GM12875 (cell line): ENCODE data around the gene MID1IP1.

Source experiments
- H3K4me3 ChIP-seq: one replicate; pipeline ENCODE4 v1.5.1; 2011; ENCODE audit warnings: low read depth, low read length, control low read depth
- CTCF ChIP-seq: IDR thresholded peaks from 2 replicates; pipeline ENCODE4 v1.5.1; 2011; ENCODE audit warnings: low read depth, mild to moderate bottlenecking, control low read depth, inconsistent platforms, low read length, moderate library complexity, borderline replicate concordance; ENCODE audit not compliant: insufficient read depth

Gene MID1IP1

DNA sequence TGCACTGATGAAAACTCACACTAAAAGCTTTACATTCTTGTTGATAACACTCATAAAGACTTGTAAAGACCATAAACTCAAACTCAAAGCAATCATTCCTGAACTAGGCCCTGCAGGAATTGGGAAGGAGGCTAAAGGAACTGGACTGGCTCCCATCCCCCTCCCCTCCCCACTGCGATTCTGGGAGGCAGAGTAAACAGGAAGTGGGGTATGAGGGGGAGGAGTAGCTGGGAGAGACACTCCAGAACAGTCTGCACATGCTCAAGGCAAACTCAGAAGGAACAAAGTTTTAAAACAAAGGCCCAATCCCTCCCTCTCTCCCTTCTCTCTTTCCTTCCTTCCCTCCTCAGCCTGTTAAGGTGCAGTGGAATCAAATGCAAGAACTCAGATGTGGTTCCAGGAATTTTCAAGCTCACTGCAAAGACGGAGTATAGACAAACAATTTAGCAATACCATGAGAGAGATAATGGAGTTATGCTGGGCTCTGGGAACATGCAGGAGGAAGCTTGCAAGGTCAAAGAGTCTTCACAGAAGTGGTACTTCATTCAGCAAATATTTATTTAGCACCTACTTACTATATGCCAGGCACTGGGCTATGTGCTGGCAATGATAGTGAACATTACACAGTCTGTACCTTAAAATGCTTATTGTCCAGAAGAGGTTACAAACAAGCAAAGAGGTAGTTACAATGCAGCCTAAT is 15.9 kb downstream of the MID1IP1 start:
- H3K4me3 ChIP-seq = no peak overlapping the region
- TF ChIP-seq CTCF = no peak

DNA sequence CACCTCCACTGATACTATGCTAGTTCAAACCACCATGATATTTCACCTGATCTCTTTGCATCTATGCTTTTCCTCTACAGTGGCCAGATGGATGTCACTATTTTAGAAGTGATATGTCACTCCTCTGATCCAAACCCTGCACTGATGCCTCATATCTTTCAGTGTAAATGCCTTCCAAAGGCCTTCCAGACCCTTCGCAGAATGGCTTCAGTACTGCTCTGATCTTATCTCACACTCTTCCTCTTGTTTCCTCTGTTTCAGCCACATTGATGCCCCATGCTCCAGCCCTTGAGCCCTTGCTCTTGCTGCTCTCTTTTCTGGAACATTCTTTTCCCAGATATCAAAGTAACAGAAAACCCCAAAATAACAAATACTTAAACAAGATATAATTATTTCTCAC is 17.9 kb downstream of the MID1IP1 start:
- no peak overlapping the region for H3K4me3 ChIP-seq
- TF ChIP-seq CTCF = no peak

DNA sequence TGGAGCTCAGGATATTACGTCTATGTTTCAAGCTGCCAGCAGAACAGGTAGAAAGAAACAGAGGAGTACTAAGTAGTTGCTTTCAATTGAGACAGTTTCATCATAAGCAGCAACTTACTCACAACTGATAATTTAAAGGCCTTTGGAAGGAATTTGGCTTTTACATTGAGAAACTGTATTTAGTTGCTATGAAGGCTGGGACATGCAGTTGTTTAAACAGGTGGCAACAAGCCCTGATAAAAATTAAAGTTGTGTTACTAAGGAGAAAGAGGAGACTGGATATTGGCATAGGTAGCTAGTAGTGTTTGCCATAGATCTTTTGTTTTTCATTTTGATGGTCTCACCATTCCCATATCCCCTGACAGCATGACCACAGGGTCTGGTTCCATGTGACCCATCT is 18.4 kb downstream of the MID1IP1 start:
- no peak overlapping the region for H3K4me3 ChIP-seq
- TF ChIP-seq CTCF = no peak

DNA sequence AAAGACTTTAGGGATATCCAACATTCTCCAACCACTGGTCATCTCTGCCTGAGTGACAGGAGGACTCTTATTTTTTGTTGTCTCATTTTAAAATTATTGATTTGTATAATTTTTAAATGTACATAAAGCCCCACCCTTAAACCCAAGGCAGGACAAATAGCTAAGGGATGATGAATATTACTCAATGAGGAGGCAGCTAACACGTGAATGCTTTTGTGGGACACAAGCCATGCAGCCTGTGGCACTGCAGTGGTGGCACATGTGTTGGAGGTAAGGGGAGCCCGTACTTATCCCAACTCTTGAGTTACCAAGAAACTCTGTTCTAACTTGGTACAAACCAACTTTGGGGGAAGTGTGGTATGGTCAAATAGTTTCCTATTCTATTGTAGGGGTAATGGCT is 19.5 kb downstream of the MID1IP1 start:
- no peak for TF ChIP-seq CTCF
- no peak overlapping the region for H3K4me3 ChIP-seq

DNA sequence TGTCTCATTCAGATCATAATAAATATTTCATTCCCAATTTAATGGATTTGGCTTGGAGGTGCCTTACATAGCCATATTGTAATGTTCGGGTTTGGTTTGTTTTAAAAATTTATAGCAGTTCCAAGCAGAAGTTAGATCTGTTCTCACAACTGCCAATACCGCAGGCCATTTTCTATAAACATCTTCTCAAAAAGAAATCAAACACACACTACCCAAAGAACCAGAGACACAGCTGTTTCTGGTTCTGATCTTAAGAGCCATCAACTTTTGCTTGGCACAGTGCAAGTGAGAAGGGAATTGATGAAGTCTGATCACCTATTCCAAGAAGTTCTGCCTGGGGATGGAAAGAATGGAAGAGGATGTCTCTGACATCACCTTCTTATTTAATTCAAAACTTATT is 22.9 kb downstream of the MID1IP1 start:
- H3K4me3 ChIP-seq = no peak overlapping the region
- no peak for TF ChIP-seq CTCF

GRCh38 chrX:38831949-38832348 is 30.7 kb downstream of the MID1IP1 start:
- TF ChIP-seq CTCF = no peak

DNA sequence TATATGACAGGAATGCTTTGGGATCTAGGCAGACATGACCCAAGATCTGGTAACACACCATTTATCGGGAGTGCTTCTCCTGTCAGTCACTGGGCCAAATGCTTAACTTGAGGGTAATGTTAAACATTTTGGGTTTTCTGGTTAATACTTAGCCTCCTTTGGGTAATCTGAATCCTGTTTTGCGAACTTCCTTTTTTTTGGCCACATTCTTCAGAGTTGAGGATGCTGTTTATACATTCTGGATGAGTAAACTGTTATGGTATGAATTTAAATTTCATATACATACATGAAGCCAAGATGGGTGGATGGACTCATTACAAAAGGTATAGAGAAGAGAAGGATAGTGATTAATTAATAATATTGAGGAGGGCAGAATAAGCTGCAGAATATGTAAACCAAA is 36.1 kb downstream of the MID1IP1 start:
- TF ChIP-seq CTCF = no peak
- no peak overlapping the region for H3K4me3 ChIP-seq

More at GRCh38 chrX:38831949-38832348, 30.7 kb downstream of the MID1IP1 start:
- no peak overlapping the region for H3K4me3 ChIP-seq
